Middle frontal gyrus (tissue), 1 donor: ENCODE data around the gene RPL32.
"Not testable (repeated sequence)": the region's sequence is repeated elsewhere in the genome, so short reads cannot be mapped to it uniquely, and the experiment has no call there.

ENCODE experiments used
- DNase-seq: peaks from one replicate; pipeline ENCODE4 v3.0.0-alpha.2; 2015; ENCODE audit warnings: low spot score; ENCODE audit errors: extremely low spot score

Gene RPL32

GRCh38 chr3:12868039-12869034, 27.0 kb upstream of the RPL32 start:
- DNase-seq = peak; percentile 83

- DNase-seq = no peak
Measured at GRCh38 chr3:12866836-12867235, 25.5 kb upstream of the RPL32 start.

- no peak for DNase-seq
Measured at GRCh38 chr3:12865271-12865670, 23.9 kb upstream of the RPL32 start.

GRCh38 chr3:12862387-12862786, 21.0 kb upstream of the RPL32 start:
- DNase-seq = no peak

- no peak for DNase-seq
Measured at GRCh38 chr3:12861611-12862010, 20.2 kb upstream of the RPL32 start.

- no peak for DNase-seq
Measured at GRCh38 chr3:12859840-12860239, 18.5 kb upstream of the RPL32 start.

GRCh38 chr3:12856626-12857025, 15.3 kb upstream of the RPL32 start:
- no peak for DNase-seq

GRCh38 chr3:12854565-12854964, 13.2 kb upstream of the RPL32 start:
- no peak for DNase-seq

- not testable (repeated sequence) for DNase-seq
Measured at GRCh38 chr3:12853847-12854246, 12.5 kb upstream of the RPL32 start.

GRCh38 chr3:12852201-12852600, 10.8 kb upstream of the RPL32 start:
- no peak for DNase-seq

GRCh38 chr3:12845811-12846210, 4.4 kb upstream of the RPL32 start:
- no peak for DNase-seq

GRCh38 chr3:12842469-12842868, 1.1 kb upstream of the RPL32 start:
- DNase-seq = no peak

- no peak for DNase-seq
Measured at GRCh38 chr3:12841970-12842328, 584 bp upstream of the RPL32 start.

- no peak for DNase-seq
Measured at GRCh38 chr3:12840591-12841148, 695 bp downstream of the RPL32 start.

GRCh38 chr3:12840148-12840547, 1.2 kb downstream of the RPL32 start:
- not testable (repeated sequence) for DNase-seq

- no peak for DNase-seq
Measured at GRCh38 chr3:12839156-12839946, 2.0 kb downstream of the RPL32 start.

- DNase-seq = no peak
Measured at GRCh38 chr3:12838179-12838965, 3.0 kb downstream of the RPL32 start.

- DNase-seq = no peak
Measured at GRCh38 chr3:12837295-12837986, 3.9 kb downstream of the RPL32 start.

GRCh38 chr3:12835052-12835665, 6.2 kb downstream of the RPL32 start:
- DNase-seq = no peak
